NCI-H774 (cell line): ENCODE results near the gene PPP1R12B.
"Not testable (repeated sequence)": the region's sequence is repeated elsewhere in the genome, so short reads cannot be mapped to it uniquely, and the experiment has no call there.

Source experiments
- DNase-seq: peaks from one replicate; lab custom pipeline; 2025; lab: John Stamatoyannopoulos, UW

The PPP1R12B gene

DNA sequence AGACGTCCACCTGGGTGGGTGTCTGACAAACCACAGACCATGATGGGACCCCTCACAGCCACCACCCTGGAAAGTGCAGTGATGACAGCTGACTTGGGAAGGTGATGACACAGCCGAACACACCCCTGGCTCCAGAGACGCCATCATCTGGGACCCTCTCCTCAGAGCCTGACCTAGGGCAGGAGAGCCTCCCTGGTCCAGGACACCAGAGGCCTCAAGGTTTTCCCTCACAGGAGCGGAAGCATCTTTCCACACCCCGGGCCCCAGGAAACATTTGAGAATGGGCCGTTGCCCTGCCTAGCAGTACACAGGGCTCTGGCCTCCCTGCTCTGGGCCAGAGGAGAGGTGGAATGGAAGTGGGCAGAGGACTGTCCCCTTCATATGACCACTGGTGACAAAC lies 282.0 kb downstream of the PPP1R12B start:
- no peak for DNase-seq

DNA sequence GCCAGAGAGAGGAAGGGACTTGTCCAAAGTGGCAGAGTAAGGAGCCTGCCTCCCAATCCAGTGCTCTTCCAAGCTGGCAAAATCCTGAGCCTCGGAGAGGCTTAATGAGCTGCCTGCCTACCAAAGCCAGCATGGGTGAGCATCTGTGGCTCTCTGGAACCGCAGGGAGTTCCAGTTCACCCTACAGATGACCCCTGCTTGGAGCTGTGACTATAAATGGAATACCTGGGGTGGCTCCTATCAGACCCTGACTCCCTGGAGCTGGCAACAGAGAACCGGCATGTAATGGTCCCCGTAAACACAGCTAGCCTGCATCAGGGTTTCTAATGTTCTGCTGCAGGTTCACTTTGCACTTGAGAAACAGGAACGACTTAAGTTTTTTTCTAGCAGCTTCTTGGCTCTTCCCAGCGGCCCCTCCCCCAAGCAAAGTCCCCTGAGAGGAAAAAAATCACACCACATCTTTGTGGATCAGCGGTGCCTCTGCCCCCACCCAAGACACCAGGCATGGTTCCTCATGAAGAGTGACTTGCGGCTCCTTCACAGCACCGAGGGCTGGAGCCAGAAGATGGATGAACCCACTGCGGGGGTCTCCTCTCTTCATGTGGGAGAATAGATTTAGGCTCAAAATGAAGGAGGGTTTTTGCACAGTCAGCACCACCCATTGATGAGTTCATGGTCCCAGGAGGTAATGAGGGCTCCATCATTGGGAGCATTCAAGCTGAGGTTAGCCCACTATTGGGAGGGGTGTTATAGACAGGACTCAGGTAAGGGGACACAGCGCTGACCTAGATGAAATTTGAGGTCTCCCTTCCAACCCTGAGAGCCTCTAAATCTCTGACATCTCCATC lies 282.8 kb downstream of the PPP1R12B start:
- no peak for DNase-seq

DNA sequence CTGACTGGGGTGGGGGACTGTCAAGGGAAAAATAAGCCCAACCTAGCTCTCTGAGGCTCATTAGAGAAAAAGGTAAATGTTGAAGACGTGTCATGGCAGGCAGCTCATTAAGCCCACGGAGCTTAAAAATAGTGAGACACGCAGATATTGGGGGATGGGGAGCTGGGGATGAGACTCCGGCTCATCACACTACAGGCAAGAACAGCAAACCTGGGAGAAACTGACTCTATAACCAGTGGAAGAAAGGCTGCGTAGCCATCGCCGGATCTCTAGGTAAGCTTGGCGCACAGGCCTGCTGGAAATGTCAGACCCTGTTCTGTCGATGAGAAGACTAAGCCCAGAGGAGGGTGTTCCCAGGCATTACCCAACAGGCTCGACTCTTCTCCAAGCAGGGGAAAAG lies 283.7 kb downstream of the PPP1R12B start:
- DNase-seq, result no peak

DNA sequence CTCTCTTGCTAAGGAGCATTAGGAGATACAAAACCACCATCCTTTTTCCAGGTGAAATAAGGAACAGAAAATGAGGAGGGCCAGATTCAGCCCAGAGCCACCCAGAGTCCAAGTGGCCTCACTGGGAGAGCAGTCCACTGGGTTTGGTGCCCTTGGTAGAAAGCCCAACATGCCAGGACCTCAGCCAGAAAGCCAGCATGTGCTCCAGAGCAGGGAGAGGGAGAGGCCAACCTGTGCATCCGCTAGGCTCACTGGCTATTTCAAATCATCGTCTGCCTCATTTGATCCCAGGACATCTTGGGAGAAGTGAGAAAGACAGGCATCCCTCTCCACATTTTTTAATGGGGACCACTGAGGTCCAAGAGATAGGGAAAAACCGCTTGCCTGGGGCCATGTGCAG lies 287.7 kb downstream of the PPP1R12B start:
- DNase-seq, result not testable (repeated sequence)

DNA sequence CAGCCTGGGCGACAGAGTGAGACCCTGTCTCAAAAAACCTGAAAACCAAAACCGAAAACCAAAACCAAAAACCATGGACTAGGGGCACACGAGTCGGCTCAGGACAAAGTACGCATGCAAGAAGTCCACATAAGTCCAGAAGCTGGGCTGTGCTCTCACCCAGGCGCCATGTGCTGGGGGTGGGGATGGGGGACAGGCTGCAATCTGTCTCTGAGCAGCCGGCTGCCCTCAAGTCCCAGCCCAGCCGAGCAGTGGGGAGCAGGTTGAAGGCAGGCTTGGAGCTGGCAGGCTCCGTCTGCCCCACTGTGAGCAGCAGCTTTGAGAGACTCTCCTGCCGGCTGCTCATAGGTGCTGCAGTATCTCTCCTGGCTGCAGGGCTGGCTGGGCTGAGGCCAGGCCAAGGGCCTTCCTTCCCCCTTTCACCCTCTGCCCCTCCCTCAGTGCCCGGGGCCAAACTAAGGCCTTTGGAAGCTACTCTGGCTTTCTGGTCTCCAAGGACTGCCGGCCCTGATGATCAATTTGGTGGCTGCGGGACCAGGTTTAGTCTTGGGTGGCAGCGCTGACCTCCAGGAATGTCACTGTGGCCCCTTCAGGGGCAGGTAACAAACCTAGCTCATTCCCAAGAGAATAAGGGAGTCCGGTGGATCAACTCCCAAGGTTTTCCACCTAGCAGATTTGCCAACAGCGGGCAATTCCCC lies 289.0 kb downstream of the PPP1R12B start:
- DNase-seq, result not testable (repeated sequence)

DNA sequence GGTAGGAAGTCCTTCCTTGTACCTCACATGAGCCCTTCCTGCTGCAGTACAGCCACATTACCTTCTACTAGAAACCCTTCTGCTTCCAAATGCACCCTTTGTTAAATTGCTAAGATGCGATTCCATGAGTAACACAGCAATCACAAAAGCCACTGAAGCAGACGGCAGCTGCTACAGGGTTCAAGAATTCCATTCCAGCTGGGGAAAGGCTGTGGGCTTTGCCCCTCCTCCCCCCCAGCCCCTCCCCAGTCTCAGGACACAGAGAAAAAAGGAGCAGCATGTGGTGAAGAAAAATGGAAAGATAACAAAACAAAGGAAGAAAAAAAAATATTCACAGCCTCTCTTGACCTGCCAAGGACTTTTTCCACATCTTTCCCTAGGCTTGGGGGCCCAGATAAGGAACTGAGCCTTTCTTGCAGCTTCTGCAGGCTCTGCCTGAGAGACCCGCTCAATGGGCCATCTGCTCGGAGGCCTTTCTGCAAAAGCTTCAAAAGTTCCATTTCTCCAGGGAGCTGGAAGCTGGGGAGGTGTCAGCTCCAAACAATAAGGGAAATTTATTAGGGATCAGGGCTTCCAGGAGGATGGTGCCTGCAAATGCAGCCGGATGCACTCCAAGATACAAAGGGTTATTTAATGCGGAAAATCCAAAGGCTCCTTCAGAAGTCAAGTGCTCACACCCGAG lies 289.7 kb downstream of the PPP1R12B start:
- DNase-seq, result no peak

DNA sequence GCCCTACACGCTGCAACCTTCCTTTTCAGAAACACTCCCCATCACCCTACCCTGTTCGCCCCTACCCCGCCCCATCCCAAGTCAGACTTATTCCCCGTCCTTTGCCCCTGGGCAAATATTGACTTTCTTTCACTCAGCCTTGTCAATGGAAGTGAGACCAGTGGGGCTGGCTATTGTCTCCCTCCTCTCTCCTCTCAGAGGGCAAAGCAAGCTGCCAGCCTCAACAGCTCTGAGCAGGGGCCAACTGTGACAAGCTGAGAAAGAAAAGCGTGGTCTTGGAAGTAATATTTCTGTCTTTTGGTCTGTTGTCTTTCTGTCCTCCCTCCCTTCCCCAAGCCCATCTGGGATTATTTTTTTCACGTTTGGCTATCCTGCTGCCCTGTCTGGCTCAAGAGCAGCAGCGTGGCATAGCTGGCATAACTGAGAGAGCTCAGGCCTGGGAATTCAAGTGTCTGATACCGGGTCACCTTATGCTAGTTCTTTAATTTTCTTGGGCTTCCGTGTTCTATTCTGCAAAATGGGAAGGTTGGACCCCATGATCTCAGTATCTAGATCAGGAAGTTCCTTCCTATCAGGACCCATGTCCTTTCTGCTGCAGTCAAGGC lies 290.3 kb downstream of the PPP1R12B start:
- not testable (repeated sequence) for DNase-seq

DNA sequence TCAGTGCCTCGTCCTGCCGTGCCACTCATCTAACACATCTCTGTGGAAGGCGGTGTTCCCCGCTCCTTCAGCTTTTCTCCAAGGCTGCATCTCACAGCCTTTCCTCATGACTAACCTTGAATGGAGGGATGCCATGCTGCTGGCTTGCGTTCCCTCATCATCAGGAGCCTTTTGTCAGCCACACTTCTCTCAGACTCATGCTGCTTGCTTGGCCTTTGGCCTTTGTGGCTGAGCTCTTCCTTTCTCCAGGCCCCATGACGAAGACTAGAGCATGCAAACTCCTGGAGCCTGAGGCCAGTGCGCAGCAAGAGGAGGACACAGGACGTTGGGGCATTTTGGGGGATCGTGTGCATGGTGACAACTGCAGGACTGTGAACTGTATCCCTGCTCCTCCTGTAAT lies 291.0 kb downstream of the PPP1R12B start:
- no peak for DNase-seq

DNA sequence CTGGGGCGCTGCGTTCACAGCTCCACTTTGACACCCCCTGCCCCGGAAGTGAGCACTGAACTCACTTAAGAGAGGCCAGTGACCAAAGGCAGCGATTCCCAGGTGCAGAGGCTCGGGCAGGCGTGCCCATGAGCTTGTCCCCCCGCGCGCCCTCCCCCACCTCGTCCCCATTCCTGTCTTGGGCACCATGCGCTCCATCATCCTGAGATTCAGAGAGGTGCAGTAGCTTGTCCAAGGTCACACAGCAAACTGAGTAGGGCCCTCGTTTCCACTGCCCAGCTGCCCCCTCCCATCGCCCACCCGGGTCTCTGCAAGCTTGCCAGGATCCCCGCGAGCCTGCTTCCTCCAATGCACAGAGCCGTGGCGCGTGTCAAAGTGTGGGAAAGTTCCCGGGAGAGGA lies 293.7 kb downstream of the PPP1R12B start:
- no peak for DNase-seq
